HG02571 (cell line): ENCODE data around the gene APOBEC4.
"Not testable (repeated sequence)": the region's sequence is repeated elsewhere in the genome, so short reads cannot be mapped to it uniquely, and the experiment has no call there.

Source experiments
- ATAC-seq: cut with Tn5 transposase; IDR thresholded peaks from one replicate; pipeline ENCODE4 v1.9.1; 2021; ENCODE audit warnings: mild to moderate bottlenecking, moderate library complexity; ENCODE audit not compliant: unreplicated experiment

The APOBEC4 gene, protein sequence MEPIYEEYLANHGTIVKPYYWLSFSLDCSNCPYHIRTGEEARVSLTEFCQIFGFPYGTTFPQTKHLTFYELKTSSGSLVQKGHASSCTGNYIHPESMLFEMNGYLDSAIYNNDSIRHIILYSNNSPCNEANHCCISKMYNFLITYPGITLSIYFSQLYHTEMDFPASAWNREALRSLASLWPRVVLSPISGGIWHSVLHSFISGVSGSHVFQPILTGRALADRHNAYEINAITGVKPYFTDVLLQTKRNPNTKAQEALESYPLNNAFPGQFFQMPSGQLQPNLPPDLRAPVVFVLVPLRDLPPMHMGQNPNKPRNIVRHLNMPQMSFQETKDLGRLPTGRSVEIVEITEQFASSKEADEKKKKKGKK

DNA sequence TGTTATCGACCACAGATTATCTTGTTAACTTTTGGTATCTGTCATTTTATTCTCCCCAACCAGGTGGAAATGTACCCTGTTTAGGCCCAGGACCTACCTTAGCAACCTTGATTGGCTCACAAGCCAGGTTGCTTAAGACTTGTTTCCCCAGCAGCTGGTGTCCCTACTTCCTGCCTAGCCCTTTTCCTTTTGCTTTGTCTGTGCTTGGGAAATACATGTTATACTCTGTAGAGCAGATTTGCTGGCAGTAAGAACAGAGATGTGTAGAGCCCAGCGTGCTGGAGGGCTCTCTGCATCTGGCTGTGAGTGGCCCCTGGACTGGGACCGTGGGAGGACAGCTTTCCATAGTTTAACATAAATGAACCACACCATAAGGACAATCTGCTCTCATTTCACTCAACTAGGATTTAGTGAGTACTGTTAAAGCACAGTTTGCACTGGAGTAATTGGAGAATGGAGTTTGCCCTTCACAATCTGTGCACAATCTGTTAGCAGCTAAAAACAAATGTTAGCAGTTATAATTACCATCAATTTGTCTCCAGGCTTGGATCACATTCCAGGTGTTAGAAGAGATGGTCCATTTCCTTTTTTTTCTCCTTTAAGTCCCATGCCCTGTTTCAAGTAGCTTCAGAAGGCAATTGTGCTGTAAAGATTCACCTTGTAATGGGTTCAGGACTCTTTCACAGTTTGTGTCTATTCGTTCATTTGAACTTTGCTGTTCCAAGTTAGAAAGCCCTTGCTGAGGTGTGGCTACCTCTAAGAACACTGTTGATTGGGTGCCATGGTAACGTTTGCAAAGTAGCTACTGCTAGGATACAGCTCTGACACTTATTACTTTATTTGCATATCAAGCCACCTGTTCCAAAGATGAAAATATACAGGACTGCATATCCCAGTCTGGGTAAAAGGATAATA lies at the start of gene APOBEC4:
Gene APOBEC4, minus strand, starts transcription at position 770 of the 915 bp plus-strand sequence. CDS start 4,535 bp downstream, outside the sequence.
- no peak for ATAC-seq

DNA sequence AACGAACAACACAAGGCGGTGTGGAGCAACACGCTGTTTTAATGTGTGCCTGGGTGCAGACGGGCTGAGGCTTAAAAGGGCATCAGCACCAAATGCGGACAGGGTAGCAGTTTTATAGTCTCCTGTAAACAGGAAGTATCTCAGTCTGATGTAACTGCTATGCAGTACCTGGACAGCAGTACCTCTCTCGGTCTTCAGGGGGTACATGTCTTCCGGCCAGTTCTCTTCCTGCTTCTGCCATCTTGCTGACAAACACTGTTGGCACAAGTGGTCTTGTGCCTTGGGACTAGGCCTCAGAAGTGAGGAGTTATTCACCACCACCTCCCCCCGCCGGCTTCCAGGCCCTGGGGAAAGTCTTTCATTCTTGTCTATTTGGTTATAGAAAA lies 49.7 kb upstream of the APOBEC4 start:
- ATAC-seq = no peak

DNA sequence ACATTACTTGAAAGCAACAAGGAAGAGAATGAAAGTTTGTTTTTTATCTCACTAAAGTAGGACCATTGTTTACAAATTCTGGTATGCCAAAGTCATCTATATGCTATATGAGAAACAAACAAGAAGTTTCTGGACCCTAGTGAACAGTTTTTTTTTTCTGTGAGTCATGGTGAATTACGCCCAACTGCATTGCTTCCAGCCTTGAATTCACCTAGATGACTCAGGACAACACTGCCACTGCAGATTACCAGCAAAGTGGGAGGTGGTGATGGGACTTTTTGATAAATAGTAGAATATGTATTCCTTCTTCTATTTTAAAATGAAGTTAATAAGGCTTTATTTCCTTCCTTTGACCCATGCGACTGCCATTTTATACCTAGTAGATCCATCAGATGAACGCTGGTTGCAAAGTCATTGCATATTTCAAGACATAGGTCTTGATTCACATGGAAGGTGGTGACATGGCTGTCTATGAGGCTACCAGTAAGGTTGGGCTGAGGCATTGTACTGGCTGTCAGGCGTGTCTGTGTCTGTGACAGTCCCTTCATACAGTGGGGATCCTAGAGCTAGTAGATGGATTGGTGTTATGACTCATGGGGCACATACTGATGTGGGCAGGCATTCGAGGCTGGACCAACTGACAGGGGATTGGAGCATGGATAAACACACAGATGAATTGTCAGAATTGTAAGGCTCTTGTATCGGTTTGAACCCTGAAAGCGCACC lies 49.1 kb upstream of the APOBEC4 start:
- no peak for ATAC-seq

DNA sequence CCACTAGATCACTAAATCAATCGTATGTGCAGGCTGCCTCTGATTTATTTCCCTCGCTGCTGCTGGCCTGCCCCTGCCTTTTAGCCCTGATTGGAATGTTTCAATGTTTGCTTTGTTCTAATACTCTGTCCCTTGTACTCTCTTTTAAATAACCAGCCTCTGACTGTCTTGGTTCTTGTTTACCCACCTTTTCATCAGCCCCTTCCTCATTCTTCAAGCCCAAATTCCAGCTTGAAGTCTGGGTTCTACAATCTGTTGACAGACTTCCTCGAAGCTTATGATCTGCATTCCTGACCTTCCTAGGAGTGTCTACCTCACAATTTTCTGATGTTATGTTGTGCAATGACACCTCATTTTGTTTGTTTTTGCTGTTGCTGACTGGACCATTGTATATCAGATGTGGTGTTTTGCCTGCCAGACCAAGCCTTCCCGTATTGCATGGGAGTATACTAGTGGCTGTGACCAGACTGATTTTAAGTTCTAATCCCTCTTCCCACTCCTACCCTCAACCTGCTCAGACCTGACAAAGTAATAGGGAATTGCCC lies 46.6 kb upstream of the APOBEC4 start:
- ATAC-seq = no peak

DNA sequence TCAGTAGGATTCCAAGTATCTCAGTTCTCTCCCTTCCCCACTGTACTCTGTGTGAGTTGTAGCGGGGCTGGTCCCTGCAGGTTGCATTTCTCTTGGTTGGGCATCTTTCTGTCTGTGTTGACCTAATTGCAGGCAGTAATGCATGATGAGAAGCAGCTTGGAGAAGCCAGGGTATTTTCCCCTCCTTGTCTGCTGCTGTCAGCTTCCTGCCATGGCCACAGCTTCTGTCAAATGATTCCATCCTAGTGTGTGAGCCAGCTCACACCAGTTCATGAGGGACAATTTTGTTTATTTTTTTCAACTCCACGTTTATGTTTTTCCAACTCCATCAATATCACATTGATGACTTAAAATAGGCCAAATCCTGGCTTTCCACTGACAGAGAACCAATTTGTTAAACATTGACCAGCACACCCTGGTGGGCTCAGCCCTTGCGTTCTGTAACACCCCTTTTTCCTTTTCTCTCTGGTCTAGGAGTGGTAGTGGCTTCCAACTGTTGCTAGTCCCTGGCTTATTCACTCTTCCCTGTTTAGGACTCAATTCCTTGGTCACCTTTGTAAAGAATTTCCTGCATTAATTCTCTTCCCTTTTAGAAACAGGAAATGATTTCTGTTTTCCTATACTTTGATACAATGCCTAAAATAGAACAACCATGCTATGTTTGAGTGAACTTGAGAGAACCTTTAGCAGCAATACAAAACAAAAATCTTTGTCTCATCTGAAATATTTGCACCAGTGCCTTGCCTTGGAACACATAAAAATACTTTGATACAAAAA lies 44.9 kb upstream of the APOBEC4 start:
- no peak for ATAC-seq

DNA sequence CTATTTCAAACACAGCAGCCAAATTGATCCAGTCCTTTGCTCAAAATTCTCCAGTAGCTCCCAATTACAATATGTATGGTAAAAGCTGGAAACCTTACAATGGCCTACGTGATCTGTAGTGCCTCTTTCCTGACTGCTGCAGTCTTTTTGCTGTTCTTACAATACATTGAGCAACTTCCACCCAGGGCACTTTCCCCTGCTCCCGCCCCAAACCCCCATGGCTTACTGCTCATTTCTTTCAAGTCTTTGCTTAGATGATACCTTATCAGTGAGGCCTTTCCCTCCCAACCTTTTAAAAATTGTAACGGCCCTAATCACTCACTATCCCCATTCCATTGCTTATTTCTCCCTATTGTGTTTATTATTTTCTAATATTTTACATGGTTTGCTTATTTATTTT lies 43.9 kb upstream of the APOBEC4 start:
- no peak for ATAC-seq

DNA sequence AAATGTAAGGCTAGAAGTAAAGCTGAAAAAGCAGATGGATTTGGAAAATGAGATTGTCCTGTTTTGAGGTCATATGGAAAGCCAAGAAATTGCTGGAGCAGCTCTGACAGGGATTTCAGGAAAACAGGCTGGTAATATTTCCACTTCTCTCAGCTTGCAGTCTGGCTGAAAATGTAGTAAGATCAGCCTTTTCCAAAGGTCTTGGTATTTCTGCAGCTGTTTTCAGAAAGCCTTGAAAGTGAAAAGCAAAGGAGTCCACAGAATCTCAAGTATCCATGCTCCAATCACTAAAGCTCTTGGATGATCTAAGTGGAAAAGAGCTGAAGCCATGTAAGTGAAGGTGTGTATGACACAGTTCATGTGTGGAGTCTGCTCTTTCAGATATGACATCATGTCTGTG lies 41.6 kb upstream of the APOBEC4 start:
- no peak for ATAC-seq

DNA sequence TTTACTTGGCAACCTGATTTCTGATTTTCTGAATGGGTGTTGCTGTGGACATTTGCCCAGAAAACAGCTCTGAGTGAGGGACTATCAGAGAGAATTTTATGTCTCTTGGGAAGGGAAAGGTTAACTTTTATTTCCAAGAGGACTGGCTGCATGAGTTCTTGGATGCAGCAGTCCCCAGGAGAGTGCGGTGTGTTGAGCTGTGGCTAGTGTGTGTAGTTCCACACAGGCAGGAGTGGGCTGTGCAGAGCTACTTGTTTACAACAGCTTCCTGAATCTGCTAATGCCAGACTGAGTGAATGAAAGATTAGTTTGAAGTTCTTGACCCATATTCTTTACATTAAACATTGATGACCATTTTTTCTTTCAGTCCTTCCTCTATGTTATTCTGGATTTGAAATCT lies 41.0 kb upstream of the APOBEC4 start:
- ATAC-seq = no peak

DNA sequence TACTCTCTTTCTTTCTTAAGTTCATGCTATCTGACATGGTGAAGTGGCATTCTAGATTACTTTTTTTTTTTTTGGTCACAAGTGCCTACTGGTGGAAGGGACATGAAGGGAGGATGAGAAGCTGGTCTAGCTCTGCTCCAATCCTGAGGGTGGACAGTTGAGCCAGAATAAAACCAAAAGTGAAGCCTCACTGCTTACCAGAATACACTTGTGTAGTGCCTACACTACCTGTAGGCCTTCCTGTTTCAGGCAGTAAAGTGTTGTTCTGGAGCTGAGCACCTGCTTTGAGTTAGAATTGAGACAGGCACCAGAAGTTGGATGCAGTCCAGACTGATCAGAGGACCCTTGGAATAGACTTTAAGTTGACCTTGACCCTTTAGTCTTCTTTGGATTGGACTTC lies 40.4 kb upstream of the APOBEC4 start:
- ATAC-seq = no peak

DNA sequence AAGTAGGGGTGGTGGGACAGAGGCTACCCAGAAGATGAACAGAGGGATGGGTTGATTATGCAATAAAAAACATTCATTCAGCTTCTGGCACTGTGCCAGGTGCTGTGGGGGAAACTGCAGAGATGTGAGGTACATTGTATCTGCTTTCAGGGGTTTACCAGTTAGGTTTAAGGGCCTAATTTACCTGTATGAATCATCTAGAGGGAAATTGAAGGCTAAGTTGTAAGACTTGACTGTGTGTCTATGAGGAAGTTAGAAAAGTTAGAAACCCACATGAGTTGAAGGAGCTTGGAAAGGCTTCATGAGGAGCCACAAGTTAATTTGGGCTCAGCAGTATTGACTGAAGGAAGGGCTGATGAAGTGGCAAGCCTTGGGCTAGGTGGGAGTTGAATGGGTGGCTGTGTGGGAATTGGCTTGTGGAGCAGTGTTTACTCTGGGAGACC lies 36.7 kb upstream of the APOBEC4 start:
- peak; percentile 60 for ATAC-seq

DNA sequence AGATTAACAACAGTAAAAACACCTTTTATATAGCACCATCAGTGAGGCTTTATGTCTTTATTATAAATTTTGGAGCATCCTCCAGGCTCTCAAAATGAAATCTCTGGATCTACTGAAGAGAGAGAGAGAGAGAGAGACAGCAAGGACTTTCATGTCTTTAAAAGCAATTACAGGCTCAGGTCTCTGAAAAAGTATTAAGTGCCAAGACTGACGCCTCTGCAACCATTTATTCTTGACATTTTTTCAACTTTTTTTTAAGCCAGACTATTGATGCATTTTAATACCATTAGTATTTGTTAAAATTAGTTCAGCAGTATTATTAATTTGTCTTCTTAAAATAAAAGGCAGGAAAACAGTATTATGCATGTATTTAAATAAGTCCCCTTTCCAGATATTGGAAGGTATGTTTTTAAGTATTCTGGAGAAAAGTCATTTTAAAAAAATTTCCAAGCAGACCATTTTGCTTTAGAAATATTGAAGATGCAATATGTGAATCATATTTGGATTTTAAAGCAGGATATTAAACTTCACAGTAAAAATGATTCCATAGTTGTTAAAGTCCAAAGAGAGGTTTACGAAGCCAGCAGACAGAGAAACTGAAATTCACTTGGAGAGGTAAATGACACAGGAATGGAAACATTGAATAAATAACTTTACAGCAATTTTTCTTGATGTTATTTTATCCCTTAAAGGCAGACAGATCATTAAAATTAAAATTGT lies 35.4 kb upstream of the APOBEC4 start:
- ATAC-seq = no peak

DNA sequence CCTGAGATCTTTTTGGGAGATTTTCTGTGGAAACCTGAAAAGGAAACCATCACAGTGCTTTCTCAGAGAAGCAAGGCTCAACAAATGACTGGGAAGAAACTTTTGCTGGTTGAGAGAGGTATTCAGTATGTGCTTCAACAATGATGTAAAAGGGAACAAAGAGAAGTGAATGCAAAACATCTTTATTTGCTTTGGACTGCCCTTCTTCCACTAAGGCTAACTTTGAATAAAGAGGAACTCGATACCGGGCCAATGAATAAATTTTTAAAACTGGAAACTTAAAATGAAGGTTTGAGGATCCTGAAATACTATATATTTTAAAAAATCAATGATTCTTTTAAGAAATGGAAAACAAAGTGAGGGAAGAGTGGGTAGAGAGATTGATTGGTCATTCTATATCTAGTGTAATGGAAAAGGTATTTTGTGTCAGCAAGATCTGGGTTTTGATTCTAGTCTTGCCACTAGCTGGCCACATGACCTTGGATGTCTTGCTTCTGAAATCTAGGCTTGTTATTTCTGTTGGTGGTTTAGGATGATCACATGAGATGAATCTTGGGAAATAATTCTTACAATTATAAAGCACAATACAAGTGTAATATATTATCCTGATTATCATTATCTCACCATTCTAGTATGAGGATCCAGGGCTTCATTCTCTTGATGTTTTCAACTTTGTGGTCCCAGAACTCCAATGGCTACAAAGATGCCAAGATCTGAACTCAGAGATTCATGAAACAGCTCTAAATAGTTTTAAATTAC lies 34.6 kb upstream of the APOBEC4 start:
- no peak for ATAC-seq

DNA sequence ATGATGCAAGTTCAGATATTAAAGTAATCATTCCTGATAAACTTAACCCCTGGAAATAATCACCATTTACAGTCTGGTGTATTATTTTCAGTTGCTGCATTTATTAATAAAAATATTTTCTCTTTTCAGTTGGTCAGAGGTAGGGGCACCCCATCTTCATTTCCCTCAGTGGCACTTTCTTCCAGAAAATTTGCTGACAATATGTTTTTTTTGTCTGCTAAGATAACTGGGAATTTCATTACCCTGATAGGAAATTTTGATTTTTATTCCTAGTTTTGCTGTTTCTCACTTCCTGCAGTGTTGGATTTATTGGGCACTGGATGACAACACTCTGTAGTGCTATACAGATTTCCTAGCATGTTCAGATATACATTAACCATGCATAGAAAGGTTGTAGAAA lies 33.1 kb upstream of the APOBEC4 start:
- ATAC-seq = no peak

DNA sequence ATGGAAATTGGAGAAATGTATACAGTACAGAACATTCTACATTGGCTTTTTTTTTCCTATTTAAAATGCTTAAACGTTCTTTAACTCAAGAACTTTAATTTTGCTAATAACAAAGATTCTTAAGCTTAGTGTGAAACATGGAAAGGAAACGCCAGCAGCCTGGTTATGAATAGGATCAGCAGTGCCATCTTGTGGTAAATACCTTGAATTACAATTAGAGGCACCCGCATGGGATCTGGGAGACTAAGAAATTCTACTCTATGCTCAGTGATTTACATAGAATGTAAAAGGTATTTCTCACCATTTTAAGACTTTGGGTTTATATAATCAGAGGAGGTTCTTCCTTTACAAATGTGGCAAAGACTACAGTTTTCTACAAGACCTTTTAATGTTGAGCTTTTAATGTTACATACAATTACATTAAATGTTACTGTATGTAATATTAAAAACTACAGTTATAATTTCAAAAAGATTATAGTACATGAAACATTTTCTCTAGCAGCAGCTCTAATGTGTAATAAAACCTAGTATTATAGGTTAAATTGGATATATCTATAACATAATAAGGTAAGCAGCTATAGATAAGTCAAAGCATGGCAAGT lies 32.1 kb upstream of the APOBEC4 start:
- no peak for ATAC-seq

DNA sequence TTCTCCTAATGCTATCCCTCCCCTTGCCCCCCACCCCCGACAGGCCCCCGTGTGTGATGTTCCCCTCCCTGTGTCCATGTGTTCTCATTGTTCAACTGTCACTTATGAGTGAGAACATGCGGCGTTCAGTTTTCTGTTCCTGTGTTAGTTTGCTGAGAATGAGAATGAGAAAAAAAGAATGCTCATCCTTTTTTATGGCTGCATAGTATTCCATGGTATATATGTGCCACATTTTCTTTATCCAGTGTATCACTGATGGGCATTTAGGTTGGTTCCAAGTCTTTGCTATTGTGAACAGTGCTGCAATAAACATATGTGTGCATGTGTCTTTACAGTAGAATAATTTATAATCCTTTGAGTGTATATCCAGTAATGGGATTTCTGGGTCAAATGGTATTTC lies 26.2 kb upstream of the APOBEC4 start:
- ATAC-seq = not testable (repeated sequence)

DNA sequence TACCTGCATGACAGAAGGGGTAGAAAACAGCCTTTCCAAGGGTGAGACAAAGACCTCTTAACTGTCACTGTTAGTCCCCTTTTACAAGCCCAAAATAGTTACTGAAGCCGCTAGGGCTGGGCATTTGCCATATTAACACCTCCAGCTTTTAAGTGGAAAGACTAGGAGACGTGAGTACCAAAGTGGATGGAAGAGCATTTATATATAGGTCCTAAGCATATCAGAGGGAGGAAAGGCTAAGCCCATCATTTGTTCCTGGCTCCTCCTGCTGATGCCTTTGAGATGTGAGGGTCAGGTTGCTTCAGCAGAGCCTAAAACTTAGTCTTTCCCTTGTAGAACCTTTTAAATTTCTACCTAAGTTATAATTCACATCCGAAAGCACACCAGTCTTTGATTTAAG lies 25.7 kb upstream of the APOBEC4 start:
- no peak for ATAC-seq

DNA sequence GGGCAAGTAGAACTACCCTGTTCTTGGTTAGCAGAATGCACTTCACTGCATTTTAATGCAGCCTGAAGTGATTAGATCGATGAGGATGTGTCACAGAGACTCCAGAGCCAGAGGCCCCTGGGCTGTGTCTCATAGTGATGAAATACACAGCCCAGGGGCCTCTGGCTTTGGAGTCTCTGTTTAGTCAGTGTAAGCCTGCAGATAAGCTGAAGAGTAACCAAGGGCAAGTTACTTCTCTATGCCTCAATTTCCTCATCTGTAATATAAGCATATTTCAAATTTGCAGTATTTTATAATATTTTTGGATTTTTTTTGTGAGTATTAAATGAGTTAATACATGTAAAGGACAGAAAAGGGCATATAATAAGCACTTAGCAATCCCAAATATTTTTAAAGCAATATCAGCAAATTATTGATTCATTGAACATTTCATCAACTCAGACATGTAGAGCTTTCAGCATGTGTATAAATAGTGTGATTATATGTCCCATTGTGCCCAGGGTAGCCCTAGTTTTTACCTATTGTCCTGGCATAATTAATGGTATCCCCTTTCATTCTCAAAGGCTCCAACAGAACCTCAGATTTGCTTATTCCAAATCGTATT lies 23.6 kb upstream of the APOBEC4 start:
- no peak for ATAC-seq
